CD14-positive monocyte (primary cell): Measurements from ENCODE around the gene BCKDHA. TPM values are rescaled to one million over a fixed set of nuclear protein-coding genes. Genes with fewer than 3 reads are reported as not detected.
A peak's percentile ranks its signal among the peaks of the same experiment; 100 is the strongest.

Experiments
- DNase-seq, 3 donors: peaks; one replicate each; pipeline ENCODE4 v3.0.0-alpha.2; 2011 to 2022
- H2AFZ ChIP-seq: 2 replicates; pipeline ENCODE4 v1.6.0; 2012; ENCODE audit warnings: mild to moderate bottlenecking, low read depth, low read length, inconsistent platforms; ENCODE audit not compliant: insufficient read depth, poor library complexity, severe bottlenecking
- H3K27ac ChIP-seq, 2 donors: 1 replicate in 1 of 2; 2 replicates in 1 of 2; pipeline ENCODE4 v1.5.1; 2012 to 2013; ENCODE audit warnings: low read length in 2 of 2, control low read depth in 1 of 2, inconsistent platforms in 1 of 2, low read depth in 1 of 2, mild to moderate bottlenecking in 1 of 2
- H3K27me3 ChIP-seq, 2 donors: one replicate each; pipeline versions ENCODE4 v1.6.0 to v1.6.1; 2011 to 2013; ENCODE audit warnings: low read length in 2 of 2; ENCODE audit not compliant: control insufficient read depth in 2 of 2, insufficient read depth in 2 of 2
- H3K36me3 ChIP-seq, 2 donors: replicated peaks in 1 of 2; 1 replicate in 1 of 2; 2 replicates in 1 of 2; pipeline versions ENCODE4 v1.5.1 to v1.6.1; 2012 to 2013; ENCODE audit warnings: low read length in 2 of 2, control low read depth in 1 of 2, inconsistent platforms in 1 of 2, mild to moderate bottlenecking in 1 of 2; ENCODE audit not compliant: insufficient read depth in 2 of 2, control insufficient read depth in 1 of 2
- H3K4me1 ChIP-seq, 2 donors: 1 replicate in 1 of 2; 2 replicates in 1 of 2; pipeline versions ENCODE4 v1.5.1 to v1.6.1; 2012 to 2013; ENCODE audit warnings: low read length in 2 of 2, control low read depth in 1 of 2, inconsistent platforms in 1 of 2, mild to moderate bottlenecking in 1 of 2, moderate library complexity in 1 of 2; ENCODE audit not compliant: insufficient read depth in 2 of 2, control insufficient read depth in 1 of 2
- H3K4me2 ChIP-seq: replicated peaks from 2 replicates; pipeline ENCODE3; 2012; ENCODE audit warnings: low read length, moderate library complexity, mild to moderate bottlenecking; ENCODE audit not compliant: poor library complexity, severe bottlenecking; ENCODE audit errors: extremely low read depth
- H3K4me3 ChIP-seq, 3 experiments: fragments of 200-600 bp in 1 of 3; sonication (generic) in 1 of 3; replicated peaks in 1 of 3; 1 replicate in 2 of 3; 2 replicates in 1 of 3; pipeline ENCODE4 v1.5.1; 2011 to 2013; ENCODE audit warnings: low read length in 3 of 3, mild to moderate bottlenecking in 3 of 3, control low read depth in 2 of 3, low read depth in 2 of 3, inconsistent platforms in 1 of 3, moderate library complexity in 1 of 3
- H3K79me2 ChIP-seq: 2 replicates; pipeline ENCODE4 v1.6.0; 2012; ENCODE audit warnings: mild to moderate bottlenecking, control low read depth, inconsistent platforms, low read length, moderate library complexity; ENCODE audit not compliant: insufficient read depth
- H3K9ac ChIP-seq: 2 replicates; pipeline ENCODE4 v1.6.0; 2017; ENCODE audit warnings: low read length, mild to moderate bottlenecking; ENCODE audit not compliant: insufficient read depth, poor library complexity, severe bottlenecking
- H3K9me3 ChIP-seq, 2 donors: replicated peaks in 1 of 2; 1 replicate in 1 of 2; 2 replicates in 1 of 2; pipeline versions ENCODE4 v1.5.1 to v1.6.1; 2012 to 2013; ENCODE audit warnings: low read length in 2 of 2, control low read depth in 1 of 2; ENCODE audit not compliant: control insufficient read depth in 1 of 2, insufficient read depth in 1 of 2
- H4K20me1 ChIP-seq: 2 replicates; pipeline ENCODE4 v1.6.0; 2012; ENCODE audit warnings: mild to moderate bottlenecking, low read length, control low read depth, moderate library complexity; ENCODE audit not compliant: insufficient read depth
- H3K27ac Mint-ChIP-seq, 7 donors: one replicate each; pipeline ENCODE4 v1.8.0; 2020; ENCODE audit warnings: mild to moderate bottlenecking in 7 of 7, mixed read lengths in 7 of 7, moderate library complexity in 6 of 7, inconsistent platforms in 2 of 7
- H3K27me3 Mint-ChIP-seq, 3 donors: one replicate each; pipeline ENCODE4 v1.8.0; 2021 to 2022; ENCODE audit warnings: low read depth in 3 of 3, mild to moderate bottlenecking in 3 of 3, mixed read lengths in 3 of 3, moderate library complexity in 3 of 3, inconsistent platforms in 1 of 3
- H3K36me3 Mint-ChIP-seq, 2 donors: one replicate each; pipeline ENCODE4 v1.8.0; 2020; ENCODE audit warnings: mixed read lengths in 2 of 2, inconsistent platforms in 1 of 2, mild to moderate bottlenecking in 1 of 2
- H3K4me1 Mint-ChIP-seq: one replicate; pipeline ENCODE4 v1.8.0; 2020; ENCODE audit warnings: mild to moderate bottlenecking, mixed read lengths
- H3K4me3 Mint-ChIP-seq, 2 donors: one replicate each; pipeline ENCODE4 v1.8.0; 2020; ENCODE audit warnings: mild to moderate bottlenecking in 2 of 2, mixed read lengths in 2 of 2, moderate library complexity in 1 of 2
- H3K9me3 Mint-ChIP-seq, 7 donors: one replicate each; pipeline ENCODE4 v1.8.0; 2020 to 2022; ENCODE audit warnings: mixed read lengths in 7 of 7, mild to moderate bottlenecking in 6 of 7, moderate library complexity in 6 of 7, inconsistent platforms in 2 of 7
- WGBS: methylation state at CpG from one replicate; pipeline ENCODE4 v1.1.5; 2013; ENCODE audit warnings: missing lambda C conversion rate; ENCODE audit not compliant: insufficient coverage; 5-methylcytosine and 5-hydroxymethylcytosine counted together
- intact Hi-C, 2 donors: fragments of 100-400 bp; cut with micrococcal nuclease; formaldehyde crosslinking; loops; one replicate each; pipeline versions ENCODE4 v1.15.0 to v1.15.1; 2023
- polyA plus RNA-seq, 3 donors: library from polyadenylated mRNA; depleted of rRNA in 1 of 3; unstranded in 2 of 3; stranded (reverse) in 1 of 3; fragments of 300-500 nt in 2 of 3; fragments of >200 nt in 1 of 3; fragmentation: Illumina TruSeq in 2 of 3; gene quantifications; 1 replicate in 2 of 3; 2 replicates in 1 of 3; pipeline ENCODE4 v1.2.3, GENCODE V29; 2012 to 2021
- TF ChIP-seq, protein P1 (sequence below): fragments of 200-600 bp; IDR thresholded peaks from one replicate; pipeline ENCODE4 v1.8.0; 2022; ENCODE audit warnings: antibody characterized with exemption, mild to moderate bottlenecking

The BCKDHA gene
- polyA plus RNA-seq, 3 donors, result 52.4 to 90.1 (median 87.6) TPM

DNA sequence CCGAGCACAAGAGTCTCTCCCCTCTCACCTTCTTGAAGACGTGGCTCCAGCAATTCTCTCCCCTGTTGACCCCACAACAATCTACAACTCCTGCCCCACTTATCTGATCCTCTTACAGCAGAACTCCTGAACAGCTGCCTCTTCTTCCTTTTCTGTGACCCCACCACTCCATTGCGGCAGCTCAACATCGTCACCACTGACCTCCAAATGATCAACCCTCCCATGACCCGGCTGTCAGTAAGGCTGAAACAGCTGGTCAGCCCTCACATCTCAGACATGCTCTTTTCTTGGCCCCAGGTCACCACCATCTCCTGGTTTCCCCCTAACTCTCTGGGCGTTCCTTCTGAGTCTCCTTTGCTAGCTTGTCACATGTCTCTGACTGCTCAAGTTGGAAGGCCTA is 2.3 kb upstream of the BCKDHA start:
- TF ChIP-seq, protein P1, sequence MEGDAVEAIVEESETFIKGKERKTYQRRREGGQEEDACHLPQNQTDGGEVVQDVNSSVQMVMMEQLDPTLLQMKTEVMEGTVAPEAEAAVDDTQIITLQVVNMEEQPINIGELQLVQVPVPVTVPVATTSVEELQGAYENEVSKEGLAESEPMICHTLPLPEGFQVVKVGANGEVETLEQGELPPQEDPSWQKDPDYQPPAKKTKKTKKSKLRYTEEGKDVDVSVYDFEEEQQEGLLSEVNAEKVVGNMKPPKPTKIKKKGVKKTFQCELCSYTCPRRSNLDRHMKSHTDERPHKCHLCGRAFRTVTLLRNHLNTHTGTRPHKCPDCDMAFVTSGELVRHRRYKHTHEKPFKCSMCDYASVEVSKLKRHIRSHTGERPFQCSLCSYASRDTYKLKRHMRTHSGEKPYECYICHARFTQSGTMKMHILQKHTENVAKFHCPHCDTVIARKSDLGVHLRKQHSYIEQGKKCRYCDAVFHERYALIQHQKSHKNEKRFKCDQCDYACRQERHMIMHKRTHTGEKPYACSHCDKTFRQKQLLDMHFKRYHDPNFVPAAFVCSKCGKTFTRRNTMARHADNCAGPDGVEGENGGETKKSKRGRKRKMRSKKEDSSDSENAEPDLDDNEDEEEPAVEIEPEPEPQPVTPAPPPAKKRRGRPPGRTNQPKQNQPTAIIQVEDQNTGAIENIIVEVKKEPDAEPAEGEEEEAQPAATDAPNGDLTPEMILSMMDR, result no peak
- WGBS, result 73% methylated on average over 6 of the region's 6 CpGs
- no peak overlapping the region for H3K4me3 ChIP-seq
- H3K9me3 ChIP-seq, result no peaks in the 10 kb centered on the region
- H3K36me3 Mint-ChIP-seq, result peaks cover 19 to 38% of the 10 kb centered on the region in 2 donors
- no peak overlapping the region for H2AFZ ChIP-seq
- H3K36me3 ChIP-seq, result peaks cover 18 to 22% of the 10 kb centered on the region in 2 donors
- peaks cover 0 to 5% (median 0%) of the 10 kb centered on the region in 7 donors for H3K9me3 Mint-ChIP-seq
- H3K27ac ChIP-seq, result peak overlapping the region in 1 of 2 donors; percentile 22
- no peak overlapping the region for H3K4me3 Mint-ChIP-seq
- no peak overlapping the region for H3K4me2 ChIP-seq
- H3K27me3 ChIP-seq, result no peaks in the 10 kb centered on the region
- peaks cover 0 to under 1% (median 0%) of the 10 kb centered on the region in 3 donors for H3K27me3 Mint-ChIP-seq
- H3K9ac ChIP-seq, result no peak overlapping the region
- no peaks in the 10 kb centered on the region for H4K20me1 ChIP-seq
- intact Hi-C loops, result loop anchor here in 1 of 2 donors (5.0 kb wide), 2 partner anchors 33 to 37 kb away; partner anchors contain the start of gene B9D2
- peaks cover 29 to 30% of the 10 kb centered on the region in 2 donors for H3K4me1 ChIP-seq
- H3K27ac Mint-ChIP-seq, result peak overlapping the region in 6 of 7 donors; percentile 4 to 69 (median 50)
- peaks cover 34% of the 10 kb centered on the region for H3K4me1 Mint-ChIP-seq
- no peak for DNase-seq
- H3K79me2 ChIP-seq, result peaks cover 55% of the 10 kb centered on the region

GRCh38 chr19:41398050-41398418 is 416 bp downstream of the BCKDHA start:
- intact Hi-C loops, result loop anchor here in 1 of 2 donors (5.0 kb wide), 2 partner anchors 34 to 36 kb away; partner anchors contain the start of gene B9D2
- Histone ChIP-seq H4K20me1 (peaks cover 7% of the 10 kb centered on the region), H3K9me3 (no peaks in the 10 kb centered on the region), H2AFZ (peak overlapping the region; percentile 91), H3K4me3 (peak overlapping the region; percentile 87 to 95 (median 95)), H3K4me2 (peak overlapping the region; percentile 88), H3K27me3 (no peaks in the 10 kb centered on the region), H3K4me1 (peaks cover 29 to 30% of the 10 kb centered on the region in 2 donors), H3K27ac (peak overlapping the region; percentile 80 to 97), H3K79me2 (peaks cover 79% of the 10 kb centered on the region), H3K9ac (peak overlapping the region; percentile 87), H3K36me3 (peaks cover 9 to 20% of the 10 kb centered on the region in 2 donors)
- H3K4me3 Mint-ChIP-seq, result peak overlapping the region; percentile 97
- peak in 1 of 3 donors; percentile 21 for DNase-seq
- peaks cover 12 to 30% of the 10 kb centered on the region in 2 donors for H3K36me3 Mint-ChIP-seq
- peaks cover 42% of the 10 kb centered on the region for H3K4me1 Mint-ChIP-seq
- peak overlapping the region; percentile 98 to 100 (median 99) for H3K27ac Mint-ChIP-seq
- TF ChIP-seq, protein P1, result no peak
- peaks cover 0 to 5% (median 0%) of the 10 kb centered on the region in 7 donors for H3K9me3 Mint-ChIP-seq
- H3K27me3 Mint-ChIP-seq, result no peaks in the 10 kb centered on the region
- WGBS, result 0% methylated on average over 1 of the region's 5 CpGs
